KMS-11 (cell line): Measurements from ENCODE around the gene CBLB.

Experiments
- H2AFZ ChIP-seq: fragments of 200-600 bp; sonication (generic); 2 replicates; pipeline ENCODE4 v1.6.1; 2016; ENCODE audit warnings: antibody characterized with exemption, mixed run types, low read depth
- H3K27ac ChIP-seq: fragments of 200-600 bp; sonication (generic); 2 replicates; pipeline ENCODE4 v1.6.1; 2016; ENCODE audit warnings: mild to moderate bottlenecking, mixed run types
- H3K27me3 ChIP-seq: fragments of 200-600 bp; sonication (generic); 2 replicates; pipeline ENCODE4 v1.6.1; 2017; ENCODE audit warnings: mild to moderate bottlenecking, low read depth, mixed run types, moderate library complexity; ENCODE audit not compliant: insufficient read depth
- H3K36me3 ChIP-seq: fragments of 200-600 bp; sonication (generic); 2 replicates; pipeline ENCODE4 v1.6.1; 2017; ENCODE audit warnings: mild to moderate bottlenecking, mixed run types; ENCODE audit not compliant: insufficient read depth
- H3K4me1 ChIP-seq: fragments of 200-600 bp; sonication (generic); 2 replicates; pipeline ENCODE4 v1.6.1; 2016; ENCODE audit warnings: mild to moderate bottlenecking, low read depth, mixed run types; ENCODE audit not compliant: poor library complexity, severe bottlenecking
- H3K4me2 ChIP-seq: fragments of 200-600 bp; sonication (generic); 2 replicates; pipeline ENCODE4 v1.7.0; 2016; ENCODE audit warnings: mild to moderate bottlenecking, mixed run types
- H3K4me3 ChIP-seq: fragments of 200-600 bp; sonication (generic); IDR thresholded peaks from 2 replicates; pipeline ENCODE4 v1.6.1; 2017; ENCODE audit warnings: low read depth, low read length, mixed read lengths; ENCODE audit not compliant: insufficient read depth
- H3K79me2 ChIP-seq: fragments of 200-600 bp; sonication (generic); 2 replicates; pipeline ENCODE4 v1.6.1; 2016; ENCODE audit warnings: low read depth, mixed run types; ENCODE audit not compliant: insufficient read depth
- H3K9ac ChIP-seq: fragments of 200-600 bp; sonication (generic); 2 replicates; pipeline ENCODE4 v1.6.1; 2016; ENCODE audit warnings: mild to moderate bottlenecking, mixed run types
- H4K20me1 ChIP-seq: fragments of 200-600 bp; sonication (generic); 2 replicates; pipeline ENCODE4 v1.6.1; 2016; ENCODE audit warnings: mild to moderate bottlenecking, mixed run types; ENCODE audit not compliant: insufficient read depth
- CTCF ChIP-seq: fragments of 200-600 bp; sonication (generic); conservative IDR thresholded peaks from 2 replicates; pipeline ENCODE4 v1.6.1; 2017; ENCODE audit warnings: low read depth, mild to moderate bottlenecking, antibody characterized with exemption, low read length, moderate library complexity, mixed read lengths

Gene CBLB

GRCh38 chr3:105747696-105748095 is 121.1 kb downstream of the CBLB start:
- no peak overlapping the region for H2AFZ ChIP-seq
- no peak overlapping the region for H3K4me2 ChIP-seq
- no peak overlapping the region for H3K27ac ChIP-seq
- no peak overlapping the region for H3K9ac ChIP-seq
- no peak for TF ChIP-seq CTCF
- H3K36me3 ChIP-seq, result no peaks in the 10 kb centered on the region
- H3K79me2 ChIP-seq, result no peaks in the 10 kb centered on the region
- H3K4me3 ChIP-seq, result no peak overlapping the region
- no peaks in the 10 kb centered on the region for H3K27me3 ChIP-seq
- peaks cover 6% of the 10 kb centered on the region for H3K4me1 ChIP-seq
- H4K20me1 ChIP-seq, result no peaks in the 10 kb centered on the region

DNA sequence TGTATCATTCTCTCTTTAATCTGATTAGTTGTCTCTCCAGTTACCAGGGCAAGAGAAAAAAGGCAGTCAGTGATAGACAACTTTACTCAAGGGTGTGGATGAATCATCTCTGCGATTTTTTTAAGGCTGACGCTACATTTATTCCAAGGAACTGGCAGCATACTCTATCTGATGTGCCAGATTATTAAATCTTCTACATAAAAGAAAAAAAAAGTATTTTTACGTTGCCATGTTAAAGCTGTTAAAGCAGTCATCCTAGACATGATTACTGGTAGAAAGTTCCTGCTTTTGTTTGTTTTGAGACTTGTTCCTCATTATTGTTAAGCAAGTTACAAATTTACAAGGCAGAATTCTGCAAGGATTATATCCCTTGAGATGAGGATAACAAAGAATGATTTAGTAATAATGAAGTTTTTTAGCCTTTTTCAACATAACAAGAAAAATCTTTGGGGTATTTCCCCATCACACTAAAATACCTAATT is 121.7 kb downstream of the CBLB start:
- Histone ChIP-seq H4K20me1 (no peaks in the 10 kb centered on the region), H2AFZ (no peak overlapping the region), H3K79me2 (no peaks in the 10 kb centered on the region), H3K4me1 (no peaks in the 10 kb centered on the region), H3K4me3 (no peak overlapping the region), H3K27ac (no peak overlapping the region), H3K36me3 (no peaks in the 10 kb centered on the region), H3K4me2 (no peak overlapping the region), H3K27me3 (no peaks in the 10 kb centered on the region), H3K9ac (no peak overlapping the region)
- TF ChIP-seq CTCF, result no peak

GRCh38 chr3:105746231-105746996 is 122.4 kb downstream of the CBLB start:
- Histone ChIP-seq H2AFZ (no peak overlapping the region), H3K27me3 (no peaks in the 10 kb centered on the region), H3K36me3 (no peaks in the 10 kb centered on the region), H3K9ac (no peak overlapping the region), H3K4me1 (no peaks in the 10 kb centered on the region), H3K4me3 (no peak overlapping the region), H3K4me2 (no peak overlapping the region), H3K27ac (no peak overlapping the region), H3K79me2 (no peaks in the 10 kb centered on the region), H4K20me1 (no peaks in the 10 kb centered on the region)
- TF ChIP-seq CTCF, result no peak

DNA sequence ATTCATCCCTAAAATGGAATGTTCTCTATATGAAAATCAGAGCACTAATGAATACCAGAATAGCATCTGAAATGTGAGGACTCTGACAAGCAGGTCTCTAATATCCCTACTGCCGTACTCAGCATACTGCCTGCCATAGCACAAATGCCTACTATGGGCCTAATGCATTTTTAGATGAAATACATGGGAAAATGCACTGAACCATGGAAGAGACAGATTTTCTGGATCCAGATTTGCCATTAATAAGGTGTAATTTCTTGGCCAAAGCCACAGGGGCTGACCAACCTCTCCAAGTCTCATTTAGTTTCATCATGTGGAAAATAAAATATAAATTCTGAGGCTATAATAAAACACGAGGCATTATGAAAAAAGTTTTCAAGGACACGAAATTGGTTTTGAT is 123.8 kb downstream of the CBLB start:
- H3K27ac ChIP-seq, result no peak overlapping the region
- H3K9ac ChIP-seq, result no peak overlapping the region
- no peaks in the 10 kb centered on the region for H3K36me3 ChIP-seq
- H3K79me2 ChIP-seq, result no peaks in the 10 kb centered on the region
- TF ChIP-seq CTCF, result no peak
- H3K27me3 ChIP-seq, result no peaks in the 10 kb centered on the region
- H4K20me1 ChIP-seq, result no peaks in the 10 kb centered on the region
- no peak overlapping the region for H3K4me2 ChIP-seq
- H3K4me3 ChIP-seq, result no peak overlapping the region
- no peaks in the 10 kb centered on the region for H3K4me1 ChIP-seq
- no peak overlapping the region for H2AFZ ChIP-seq
